NCI-H2081 (cell line): ENCODE results near the gene MEAF6.

Source experiments
- DNase-seq, 2 experiments: peaks; one replicate each; lab custom pipeline; 2025; lab: John Stamatoyannopoulos, UW

Gene MEAF6

DNA sequence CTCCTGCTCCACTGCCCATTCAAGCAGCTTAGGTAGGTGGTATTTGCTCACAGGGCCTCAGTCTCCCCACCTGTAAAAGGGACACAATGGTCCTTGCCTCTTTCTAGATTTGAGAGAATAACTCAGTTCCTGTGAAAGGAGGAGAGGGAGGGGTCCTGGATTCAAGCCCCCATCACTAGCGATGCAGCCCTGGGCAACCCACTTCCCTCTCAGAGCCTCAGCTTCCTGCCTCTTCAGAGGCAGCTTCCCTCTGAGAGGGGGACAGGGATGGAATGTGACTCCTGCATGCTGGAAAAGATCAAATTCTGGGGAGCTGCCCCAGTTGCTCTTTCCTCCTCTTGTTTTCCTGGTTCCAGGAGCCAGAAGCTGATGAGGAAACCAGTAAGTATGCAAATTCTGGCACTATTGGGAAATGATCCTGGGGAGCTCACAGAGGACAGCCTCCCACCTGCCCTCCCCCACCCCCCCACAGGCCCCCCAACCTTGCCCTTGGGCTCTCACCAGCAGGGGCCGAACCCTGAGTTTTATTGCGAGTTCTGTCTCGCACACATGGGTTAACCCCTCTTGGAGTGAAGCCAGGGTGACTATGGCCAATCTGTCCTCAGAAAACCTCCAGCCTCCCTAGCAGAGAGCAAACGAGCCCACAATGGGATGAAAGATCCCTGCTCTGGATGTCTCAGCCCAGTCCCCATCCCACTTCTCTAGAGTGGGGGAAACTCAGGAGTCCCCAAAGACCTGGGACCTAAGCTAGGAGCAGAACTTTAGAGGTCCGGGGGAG, 28.5 kb downstream of the MEAF6 start:
- no peak for DNase-seq

DNA sequence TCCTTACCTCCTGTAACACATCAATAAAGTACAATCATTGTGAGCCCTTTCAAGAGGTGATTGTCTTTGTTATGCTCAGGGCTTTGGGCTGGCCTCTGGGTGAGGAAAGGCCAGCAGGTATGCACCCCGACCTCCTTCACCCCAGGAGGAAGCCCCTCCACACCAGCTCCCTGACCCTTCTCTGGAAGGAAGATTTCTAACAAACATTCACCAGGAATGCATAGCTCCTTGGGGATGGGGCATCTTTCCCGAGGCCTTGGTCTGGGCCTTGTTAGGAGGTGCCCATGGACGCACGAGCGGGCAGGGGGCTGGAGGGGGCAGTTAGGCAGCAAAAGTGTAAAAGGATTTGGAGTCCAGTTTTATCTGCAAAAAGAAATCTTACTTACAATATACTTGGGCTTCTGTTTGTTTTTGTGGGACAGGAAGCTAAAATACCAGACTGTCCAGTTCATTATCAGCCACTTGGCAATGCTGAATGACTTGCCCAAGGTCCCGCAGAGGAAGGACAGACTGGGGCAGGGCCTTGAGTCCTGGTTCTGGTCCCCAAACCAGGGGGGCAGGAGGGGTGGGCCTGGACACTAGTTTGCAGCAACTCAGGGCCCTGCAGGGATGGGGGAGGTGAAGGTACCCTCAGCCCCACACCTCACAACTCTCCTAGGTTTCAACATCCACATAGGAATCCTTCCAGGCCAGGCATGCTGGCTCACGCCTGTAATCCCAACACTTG, 30.1 kb downstream of the MEAF6 start:
- DNase-seq = no peak

DNA sequence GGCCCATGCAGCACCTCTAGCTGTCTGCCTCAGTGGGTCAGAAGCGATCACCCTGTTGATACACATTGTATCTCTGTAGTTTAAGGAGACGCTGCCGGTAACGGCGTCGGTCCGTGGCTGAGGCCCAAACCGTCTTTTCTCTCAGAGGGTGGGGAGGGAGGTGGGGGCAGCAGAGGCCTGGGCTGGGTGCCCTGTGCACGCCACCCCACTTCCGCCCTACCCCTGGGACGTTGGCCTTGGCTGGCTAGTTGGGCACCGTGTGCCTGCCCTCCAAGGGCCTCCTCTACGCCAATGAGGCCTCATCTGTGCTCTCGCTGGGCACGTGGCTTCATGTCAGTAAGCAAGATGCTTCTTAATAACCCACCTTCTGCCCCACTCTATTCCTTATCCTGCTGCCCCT, 30.8 kb downstream of the MEAF6 start:
- DNase-seq = no peak

DNA sequence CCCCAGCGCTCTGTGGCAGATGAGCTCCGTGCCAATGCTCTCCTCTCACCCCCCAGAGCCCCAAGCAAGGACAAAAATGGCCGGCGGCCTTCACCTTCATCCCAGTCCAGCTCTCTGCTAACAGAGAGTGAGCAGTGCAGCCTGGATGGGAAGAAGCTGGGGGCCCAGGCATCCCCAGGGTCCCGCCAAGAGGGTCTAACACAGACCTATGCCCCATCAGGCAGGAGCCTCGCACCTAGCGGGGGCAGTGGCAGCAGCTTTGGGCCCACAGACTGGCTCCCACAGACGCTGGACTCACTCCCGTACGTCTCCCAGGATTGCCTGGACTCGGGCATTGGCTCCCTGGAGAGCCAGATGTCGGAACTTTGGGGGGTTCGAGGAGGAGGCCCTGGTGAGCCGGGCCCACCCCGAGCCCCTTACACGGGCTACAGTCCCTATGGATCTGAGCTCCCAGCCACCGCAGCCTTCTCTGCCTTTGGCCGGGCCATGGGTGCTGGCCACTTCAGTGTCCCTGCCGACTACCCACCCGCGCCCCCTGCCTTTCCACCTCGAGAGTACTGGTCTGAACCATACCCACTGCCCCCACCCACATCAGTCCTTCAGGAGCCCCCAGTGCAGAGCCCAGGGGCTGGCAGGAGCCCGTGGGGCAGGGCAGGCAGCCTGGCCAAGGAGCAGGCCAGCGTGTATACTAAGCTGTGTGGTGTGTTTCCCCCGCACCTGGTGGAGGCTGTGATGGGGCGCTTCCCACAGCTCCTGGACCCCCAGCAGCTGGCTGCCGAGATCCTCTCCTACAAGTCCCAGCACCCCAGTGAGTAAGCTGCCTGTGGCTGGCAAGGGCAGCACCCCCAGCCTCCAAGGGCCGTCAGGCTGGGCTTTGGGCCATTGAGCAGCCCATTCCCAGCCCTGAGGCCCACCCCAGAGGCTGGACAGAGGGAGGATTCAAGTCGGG, 31.5 kb downstream of the MEAF6 start:
- no peak for DNase-seq

DNA sequence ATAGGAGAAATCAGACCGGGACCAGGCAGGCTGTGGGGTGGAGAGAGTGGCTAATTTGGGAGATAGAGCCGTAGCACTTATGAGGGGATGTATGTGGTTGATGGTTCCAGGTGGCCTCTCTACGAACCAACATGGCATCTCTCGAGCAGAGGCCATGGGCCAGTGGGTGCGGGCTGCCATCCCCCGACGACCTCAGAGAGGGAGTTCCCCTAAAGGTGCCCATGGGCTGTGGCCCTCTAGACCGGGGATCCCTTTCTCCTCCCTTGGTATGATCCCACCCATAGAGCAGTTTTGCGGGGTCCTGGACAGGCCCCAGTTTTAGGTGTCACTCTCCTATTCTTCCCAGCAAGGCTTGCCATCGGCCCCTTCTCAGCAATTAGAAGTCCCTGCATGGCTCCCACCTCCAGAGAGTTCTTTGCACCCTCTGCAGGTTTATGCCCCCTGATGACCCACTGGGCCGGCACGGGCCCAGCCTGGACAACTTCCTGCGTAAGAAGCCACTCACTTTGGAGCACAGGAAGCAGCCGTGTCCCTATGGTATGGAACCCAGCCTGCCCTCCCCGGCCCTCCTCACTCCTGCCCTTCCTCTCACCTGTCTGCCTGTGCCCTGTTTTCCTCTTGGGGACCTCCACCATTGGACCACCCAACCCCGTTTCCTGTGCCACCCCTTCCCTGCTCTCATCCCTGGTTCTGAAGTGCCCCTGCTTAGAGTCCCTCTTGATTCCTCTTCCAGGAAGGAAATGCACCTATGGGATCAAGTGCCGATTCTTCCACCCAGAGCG, 32.4 kb downstream of the MEAF6 start:
- no peak for DNase-seq

DNA sequence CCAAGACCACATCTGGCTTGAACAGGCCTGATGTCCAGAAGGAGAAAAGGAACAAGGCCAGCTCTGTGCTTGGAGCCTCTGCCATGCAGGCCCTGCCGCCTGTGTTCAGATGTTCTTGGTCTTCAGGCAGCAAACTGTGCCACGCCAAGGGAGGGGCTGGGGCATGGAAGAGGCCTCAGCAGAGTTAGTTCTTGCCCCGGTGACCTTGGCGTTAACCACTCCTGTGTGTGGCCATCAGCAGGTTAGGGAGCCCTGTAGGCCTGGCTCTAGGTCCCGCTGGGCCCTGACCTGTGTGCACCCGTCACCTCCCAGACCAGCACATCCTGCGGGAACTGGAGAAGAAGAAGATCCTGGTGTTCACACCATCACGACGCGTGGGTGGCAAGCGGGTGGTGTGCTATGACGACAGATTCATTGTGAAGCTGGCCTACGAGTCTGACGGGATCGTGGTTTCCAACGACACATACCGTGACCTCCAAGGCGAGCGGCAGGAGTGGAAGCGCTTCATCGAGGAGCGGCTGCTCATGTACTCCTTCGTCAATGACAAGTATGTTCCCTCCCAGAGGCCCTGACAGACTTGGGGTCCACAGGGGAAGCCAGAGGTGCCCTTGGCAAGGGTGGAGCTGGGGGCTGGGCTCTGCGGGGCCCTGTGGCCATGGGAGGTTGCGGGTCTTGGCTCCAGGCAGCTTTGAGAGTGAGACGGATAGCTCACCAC, 33.1 kb downstream of the MEAF6 start:
- DNase-seq = no peak

DNA sequence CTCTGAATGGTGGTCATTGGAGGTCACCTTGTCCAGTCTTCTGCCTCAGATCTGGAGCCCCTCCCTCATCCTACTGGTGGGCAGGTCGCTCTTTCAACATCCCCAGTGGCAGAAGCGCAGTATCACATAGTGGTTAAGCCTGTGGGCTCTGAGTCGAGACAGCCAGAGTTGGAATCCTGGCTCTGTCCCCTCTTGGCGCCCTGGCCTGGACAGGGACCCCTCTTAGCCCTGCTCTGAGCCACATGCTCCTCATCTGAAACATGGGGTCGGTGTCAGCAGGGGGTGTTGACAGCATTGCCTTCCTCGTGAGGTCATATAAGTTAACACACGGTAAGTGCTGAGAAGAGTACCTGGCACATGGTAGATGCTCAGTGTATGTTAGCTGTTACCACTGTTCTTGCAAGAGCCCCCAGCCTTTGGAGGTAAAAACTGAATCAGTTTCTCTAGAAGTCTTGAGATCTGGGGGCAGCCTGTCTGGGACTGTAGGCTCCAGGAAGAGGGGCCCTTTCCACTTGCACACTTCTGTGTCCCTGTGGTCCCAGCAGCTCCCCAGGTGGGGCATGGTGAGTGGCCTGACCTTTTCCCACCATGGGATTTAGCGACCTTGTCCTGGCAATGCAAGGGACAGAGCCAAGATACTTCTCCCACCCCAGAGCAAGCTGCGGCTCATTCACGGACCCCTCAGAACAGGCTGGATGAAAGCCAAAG, 33.8 kb downstream of the MEAF6 start:
- DNase-seq = no peak

DNA sequence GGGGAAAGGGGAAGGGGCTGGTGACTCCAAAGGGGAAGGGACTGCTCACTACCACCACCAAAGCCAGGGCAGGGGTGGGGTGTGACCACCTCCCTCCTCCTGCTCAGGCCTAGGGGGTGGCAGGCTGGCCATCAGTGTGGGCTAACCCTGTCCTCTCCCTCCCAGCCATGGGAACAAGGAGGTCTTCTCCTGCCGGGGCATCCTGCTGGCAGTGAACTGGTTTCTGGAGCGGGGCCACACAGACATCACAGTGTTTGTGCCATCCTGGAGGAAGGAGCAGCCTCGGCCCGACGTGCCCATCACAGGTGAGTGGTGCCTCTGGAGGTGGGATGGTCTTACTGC, 34.5 kb downstream of the MEAF6 start:
- DNase-seq = no peak

DNA sequence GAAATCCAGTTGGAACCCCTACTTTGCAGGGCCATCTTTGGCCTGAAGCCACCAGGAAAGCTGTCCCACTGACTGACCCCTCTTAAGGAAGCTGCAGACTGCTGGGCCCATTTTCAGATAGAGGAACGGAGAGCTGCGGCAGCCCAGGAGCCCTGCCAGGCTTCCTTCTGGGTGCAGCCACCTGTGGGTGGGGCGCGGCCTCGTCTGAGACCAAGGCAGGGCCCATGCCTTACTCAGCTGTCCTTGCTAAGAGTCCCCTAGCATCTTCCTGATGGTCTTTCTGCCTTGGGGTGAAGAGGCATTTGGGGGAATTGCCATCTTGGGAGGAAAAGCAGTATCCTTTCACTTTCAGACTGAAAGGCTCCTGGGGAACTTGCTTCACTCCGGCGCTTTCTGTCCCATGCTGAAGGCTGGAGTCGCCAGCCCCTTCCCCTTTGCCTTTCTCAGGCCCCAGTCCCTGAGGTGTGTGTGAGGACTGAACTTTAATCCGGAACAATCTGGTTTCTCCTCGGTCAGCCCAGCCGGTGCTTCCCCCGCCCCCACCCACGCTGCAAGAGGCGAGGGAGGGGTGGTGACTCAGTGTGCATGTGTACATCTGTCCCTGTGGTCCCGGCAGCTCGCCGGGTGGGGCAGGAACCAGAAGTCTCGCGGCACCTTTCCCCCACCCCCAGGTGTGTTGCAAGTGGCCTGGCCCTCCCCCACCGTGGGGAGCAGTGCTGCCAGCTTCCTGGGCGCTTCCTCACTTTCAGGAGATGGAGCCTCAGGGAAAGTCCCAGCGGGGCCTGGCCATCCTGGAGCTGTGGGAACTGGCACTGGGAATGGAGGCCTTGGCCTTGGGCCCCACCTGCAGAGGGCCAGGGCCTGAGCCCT, 35.1 kb downstream of the MEAF6 start:
- DNase-seq = no peak

DNA sequence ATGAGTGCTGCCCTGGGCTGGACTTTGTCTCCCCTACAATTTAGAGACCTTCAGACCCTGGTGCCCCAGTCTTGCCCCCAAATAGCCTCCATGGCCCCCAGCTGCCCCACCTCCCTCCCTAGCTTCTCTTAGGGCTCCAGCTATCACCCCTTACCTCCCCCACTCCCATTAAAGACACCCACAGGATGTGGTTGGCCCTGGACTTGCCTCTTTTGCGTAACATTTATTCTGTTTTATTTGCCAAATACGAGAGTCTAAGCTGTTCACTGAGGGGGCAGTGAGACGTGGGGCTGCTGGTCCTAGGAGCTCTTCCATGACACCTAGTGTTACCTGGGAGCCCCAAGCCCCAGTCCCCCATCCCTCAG, 35.7 kb downstream of the MEAF6 start:
- DNase-seq = no peak

DNA sequence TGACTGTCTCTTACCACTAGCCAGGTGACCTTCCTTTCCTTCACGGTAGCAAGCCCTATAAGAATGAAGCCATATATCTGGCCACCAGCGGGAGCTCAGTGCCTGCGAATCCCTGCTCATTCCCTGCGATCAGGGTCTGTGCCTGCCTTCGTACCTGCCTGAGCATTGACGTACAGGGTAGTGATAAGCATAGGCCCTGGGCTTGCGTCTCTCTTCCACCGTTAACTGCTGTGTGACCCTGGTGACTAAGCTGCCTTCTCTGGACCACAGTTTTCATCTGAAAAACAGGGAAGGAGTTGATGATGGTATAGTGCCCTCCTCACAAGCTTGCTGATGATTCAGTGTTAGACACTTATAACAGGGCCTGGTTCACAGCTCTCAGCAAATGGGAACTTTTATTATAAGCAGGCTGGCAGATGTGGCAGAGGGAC, 36.1 kb downstream of the MEAF6 start:
- no peak for DNase-seq

DNA sequence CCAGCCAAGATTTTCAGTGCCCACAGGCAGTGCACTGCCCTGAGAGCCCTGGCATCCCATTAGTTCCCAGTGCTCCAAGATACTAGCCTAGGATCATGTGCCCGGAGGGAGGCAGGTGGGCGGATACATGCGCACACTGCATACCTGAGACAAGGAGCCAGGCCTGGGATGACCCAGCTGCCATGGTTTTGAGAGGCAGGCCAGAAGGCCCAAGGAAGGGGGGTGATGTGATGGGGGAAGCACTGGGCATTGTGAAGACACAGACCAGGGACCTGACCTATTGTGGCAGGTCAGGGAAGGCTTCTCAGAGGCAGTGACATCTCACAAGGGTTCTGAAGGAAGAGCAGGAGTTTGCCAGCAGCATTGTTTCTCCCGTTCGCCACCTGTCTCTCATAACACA, 36.6 kb downstream of the MEAF6 start:
- DNase-seq = no peak

DNA sequence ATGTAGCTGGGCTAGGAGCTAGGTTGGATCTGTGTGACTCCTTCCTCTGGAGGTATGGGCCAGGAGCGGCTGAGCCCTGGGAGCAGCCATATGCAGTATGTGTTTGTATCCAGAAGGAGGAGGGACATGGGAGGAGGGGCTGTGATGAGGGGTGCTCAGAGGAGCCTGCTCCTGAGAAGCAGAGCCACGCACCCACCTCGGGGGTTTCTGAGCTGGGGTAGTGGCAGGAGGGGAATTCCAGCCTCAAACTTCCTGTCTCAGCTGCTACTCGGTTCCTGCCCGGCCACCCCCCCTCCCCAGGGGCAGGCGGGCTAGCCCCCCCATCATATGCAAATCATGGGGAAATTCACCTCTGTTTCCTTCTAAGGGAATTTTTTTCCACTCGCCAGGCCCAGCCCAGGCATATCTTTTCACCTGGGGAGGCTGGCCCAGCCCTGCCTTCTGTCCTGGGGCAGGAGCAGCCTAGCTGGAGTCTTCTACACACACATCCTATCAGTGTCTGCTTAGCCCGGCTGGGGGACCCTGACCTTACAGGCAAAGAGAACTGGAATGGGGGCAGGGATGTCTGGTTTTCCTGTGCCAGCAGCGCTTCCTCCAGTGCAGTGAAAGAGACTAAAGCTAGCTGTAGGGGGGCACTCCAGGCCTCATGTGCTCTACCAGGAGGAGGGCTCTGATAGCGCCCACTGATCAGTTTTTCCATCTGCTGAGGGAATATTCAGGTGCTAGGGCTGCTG, 37.2 kb downstream of the MEAF6 start:
- DNase-seq = peak; percentile 16 to 17

DNA sequence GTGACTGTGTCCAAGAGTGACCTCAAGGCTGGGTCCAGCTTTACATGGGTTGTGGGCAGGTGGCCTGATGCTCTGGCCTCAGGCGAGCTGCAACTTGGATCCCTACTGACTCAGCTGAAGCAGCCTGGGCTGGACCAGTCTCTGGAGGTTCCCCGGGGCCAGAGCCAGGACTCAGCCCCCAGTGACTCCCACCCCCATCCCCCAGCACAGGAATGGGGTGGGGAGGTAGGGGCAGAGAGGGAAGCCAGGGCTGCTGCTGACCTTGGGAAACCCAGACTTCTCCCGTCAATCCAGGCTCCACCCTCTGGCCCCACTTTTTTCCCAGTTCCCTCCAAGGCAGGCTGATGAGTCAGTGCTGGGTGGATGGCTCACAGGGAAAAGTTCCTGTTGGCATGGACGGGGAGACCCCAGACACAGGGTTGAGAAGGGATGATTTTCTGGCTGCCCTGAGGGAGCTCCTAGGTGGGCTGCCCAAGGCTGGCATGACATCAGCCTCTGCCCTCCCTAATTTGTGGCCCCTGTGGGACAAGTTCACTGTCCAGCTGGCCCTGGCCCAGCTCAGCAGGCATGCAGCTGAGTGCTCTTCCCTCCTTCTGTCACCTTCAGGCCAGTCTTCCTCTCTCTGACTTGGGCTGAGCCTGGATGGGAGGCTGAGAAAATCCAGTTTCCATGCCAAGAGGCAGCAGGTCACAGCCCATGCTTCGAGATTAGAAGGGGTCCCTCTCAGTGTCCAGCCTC, 37.9 kb downstream of the MEAF6 start:
- no peak for DNase-seq

DNA sequence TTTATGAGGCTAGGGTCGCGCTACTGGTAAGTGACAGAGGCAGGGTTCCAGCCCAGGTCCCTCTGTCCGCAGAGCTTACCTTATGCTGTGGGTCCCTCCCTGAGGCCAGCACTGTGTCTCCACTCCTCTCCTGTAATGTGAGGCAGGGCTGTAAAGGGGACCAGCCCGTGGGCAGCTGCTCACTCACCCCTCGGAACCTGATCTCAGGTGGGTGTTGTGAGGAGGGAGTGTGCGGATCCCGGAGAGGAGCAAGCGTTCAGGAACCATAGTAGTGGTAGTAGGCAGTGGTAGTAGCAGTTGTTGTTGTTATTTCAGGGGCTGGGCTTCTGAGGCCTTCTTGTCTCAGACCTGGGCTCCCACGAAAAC, 38.5 kb downstream of the MEAF6 start:
- DNase-seq = no peak

DNA sequence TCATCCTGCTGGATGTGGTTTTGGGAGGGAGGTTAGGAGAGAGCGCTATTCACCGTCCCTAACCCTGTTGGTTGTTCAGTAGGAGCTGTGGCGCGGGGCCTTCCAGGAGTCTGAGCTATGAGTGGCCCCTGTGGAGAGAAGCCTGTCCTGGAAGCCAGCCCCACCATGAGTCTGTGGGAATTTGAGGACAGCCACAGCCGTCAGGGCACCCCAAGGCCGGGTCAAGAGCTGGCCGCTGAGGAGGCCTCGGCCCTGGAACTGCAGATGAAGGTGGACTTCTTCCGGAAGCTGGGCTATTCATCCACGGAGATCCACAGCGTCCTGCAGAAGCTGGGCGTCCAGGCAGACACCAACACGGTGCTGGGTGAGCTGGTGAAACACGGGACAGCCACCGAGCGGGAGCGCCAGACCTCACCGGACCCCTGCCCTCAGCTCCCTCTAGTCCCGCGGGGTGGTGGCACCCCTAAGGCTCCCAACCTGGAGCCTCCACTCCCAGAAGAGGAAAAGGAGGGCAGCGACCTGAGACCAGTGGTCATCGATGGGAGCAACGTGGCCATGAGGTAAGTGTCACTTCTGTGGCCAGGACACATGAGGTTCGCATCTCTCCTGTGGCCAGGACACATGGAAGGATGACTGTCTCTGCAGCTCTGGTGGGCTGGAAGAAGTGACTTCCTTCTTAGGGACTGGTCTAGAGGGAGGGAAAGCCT, 39.0 kb downstream of the MEAF6 start:
- no peak for DNase-seq

DNA sequence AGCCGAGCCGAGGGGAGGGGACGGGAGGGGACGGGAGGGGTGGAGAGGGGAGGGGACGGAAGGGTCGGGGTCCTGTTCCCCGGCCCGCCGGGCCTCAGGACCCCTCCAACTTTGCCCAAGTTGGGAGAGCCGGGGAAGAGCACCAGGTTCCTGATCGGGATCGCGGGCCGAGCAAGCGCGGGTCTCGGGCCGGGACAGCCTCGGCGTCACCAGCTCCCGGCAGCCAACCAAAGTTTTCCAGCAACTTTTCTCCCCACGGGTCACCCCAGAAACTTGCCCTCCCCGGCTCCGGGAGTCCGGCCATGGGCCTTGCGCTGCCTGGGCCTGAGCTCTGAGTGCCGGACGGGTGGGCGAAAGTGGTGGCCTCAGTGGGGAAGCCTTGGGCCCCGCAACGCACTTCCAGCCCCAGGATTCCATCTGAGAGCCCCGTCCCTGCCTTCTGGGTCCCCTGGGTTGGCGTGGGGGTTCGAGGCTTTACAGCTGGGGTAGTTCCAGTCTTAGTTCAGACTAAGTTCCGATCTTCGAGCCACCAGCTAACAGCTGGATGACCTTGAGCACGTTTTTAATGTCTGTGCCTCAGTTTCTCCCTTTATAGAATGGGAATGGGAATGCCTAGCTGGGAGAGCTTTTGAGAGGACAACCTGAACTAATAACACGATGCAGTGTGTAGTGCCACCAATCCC, 39.7 kb downstream of the MEAF6 start:
- no peak for DNase-seq
